Stimulated activated CD4-positive, alpha-beta T cell treated with anti-CD3 and anti-CD28 coated beads, Interleukin-2, amount 100 ng/mL, for 4 hours (primary cell): ENCODE measurements around the gene KRT86.
"Not testable (repeated sequence)": the region's sequence is repeated elsewhere in the genome, so short reads cannot be mapped to it uniquely, and the experiment has no call there.

Experiments
- DNase-seq: peaks from one replicate; pipeline ENCODE4 v3.0.0-alpha.2; 2020; ENCODE audit warnings: low read depth

KRT86 gene

DNA sequence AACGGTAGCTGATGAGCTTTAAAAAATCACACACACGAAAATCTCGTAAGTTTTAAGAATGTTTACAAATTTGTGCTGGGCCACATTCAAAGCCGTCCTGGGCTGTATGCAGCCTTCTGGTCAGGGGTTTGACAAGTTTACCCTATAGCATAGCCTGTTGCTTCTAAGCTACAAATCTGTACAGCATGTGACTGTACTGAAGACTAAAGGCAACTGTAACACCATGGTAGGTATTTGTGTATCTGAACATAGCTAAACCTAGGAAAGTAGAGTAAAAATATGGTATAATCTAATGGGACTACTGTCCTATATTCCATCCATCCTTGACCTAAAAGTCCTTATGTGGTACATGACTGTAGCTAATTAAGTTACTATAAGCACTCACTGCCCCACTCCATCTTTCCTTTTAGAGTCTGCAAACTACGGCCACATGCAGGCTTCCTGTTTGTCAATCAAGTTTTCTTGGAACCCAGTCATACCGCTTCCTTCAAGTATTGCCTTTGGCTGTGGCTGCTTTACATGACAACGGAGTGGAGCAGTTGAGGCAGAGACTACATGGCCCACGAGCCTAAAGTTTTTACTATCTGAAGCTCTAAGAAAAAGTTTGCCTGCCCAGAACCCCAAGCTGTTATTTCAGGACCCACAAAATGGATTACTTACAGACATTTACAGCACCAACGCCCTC lies 22.9 kb upstream of the KRT86 start:
- no peak for DNase-seq

GRCh38 chr12:52252175-52252615 lies 22.2 kb upstream of the KRT86 start:
- DNase-seq = not testable (repeated sequence)

- DNase-seq = no peak
Observed at GRCh38 chr12:52252728-52253343, 21.6 kb upstream of the KRT86 start.

DNA sequence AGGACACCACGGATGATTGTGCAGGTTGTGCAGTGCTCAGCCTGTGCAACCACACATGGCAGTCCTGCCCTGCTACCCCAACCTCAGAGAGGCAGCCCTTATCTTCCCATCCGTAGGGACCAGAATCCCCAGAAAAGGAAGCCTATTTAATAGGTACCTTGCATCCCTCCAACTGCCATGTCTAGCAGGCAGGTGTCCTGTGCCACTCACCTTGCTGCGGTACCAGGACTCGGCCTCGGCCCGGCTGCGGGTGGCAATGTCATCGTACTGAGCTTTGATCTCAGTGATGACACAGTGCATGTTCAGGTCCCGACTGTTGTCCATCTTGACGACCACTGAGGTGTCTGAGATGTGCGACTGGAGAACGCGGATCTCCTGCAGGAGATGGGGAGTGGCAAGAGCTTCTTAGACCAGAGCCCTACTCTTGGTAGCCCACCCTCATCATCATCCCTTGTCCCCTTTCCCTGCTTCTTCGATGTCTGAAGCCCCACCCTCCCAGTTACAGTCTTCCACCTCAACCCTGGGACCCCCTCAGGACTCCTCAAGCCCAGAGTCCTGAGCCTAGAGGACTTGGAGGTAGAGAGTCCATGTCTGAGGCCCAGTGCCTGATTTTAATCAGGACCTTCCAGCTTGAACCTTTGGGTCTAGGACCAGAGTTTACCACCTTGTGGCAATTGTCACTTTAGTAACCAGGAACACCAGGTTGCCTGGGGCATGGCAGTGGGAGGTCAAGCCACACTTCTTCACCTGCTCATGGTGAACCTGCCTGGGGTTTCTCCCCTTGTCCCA lies 20.9 kb upstream of the KRT86 start:
- DNase-seq = no peak

DNA sequence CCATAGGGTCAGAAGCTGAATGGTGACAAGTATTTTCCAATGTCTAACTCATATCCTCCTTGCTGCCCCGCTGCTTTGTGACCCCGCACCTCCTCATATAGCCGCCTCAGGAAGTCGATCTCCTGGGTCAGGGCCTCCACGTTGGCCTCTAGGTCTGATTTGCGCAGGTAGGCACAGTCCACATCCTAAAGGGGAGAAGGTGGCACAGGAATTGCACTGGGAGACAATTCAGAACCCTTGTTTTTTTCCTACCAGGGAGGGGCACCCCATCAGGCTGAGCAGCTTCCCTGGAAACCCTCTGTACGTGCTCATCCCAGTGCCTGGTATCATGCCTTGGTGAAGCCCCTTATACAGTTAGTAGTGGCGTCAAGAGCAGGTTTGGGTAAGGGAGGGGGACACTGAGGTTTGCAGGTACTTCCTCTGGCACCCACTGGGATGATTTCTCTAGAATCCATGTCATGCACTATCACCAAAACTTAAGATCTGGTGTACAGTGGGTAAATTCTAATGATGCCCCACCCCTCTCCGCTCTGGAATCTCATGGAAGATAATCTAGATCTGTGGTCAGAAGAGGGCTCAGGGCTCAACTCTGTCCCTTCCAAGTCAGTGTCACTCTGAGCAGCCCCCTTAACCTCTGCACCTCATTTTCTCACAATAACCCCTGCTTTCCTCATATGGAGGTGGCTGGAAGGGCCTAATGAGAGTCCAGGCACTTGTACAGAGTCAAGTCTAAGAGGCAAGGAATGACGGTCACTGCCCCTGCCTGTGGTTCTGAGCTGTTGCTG lies 20.1 kb upstream of the KRT86 start:
- no peak for DNase-seq

DNA sequence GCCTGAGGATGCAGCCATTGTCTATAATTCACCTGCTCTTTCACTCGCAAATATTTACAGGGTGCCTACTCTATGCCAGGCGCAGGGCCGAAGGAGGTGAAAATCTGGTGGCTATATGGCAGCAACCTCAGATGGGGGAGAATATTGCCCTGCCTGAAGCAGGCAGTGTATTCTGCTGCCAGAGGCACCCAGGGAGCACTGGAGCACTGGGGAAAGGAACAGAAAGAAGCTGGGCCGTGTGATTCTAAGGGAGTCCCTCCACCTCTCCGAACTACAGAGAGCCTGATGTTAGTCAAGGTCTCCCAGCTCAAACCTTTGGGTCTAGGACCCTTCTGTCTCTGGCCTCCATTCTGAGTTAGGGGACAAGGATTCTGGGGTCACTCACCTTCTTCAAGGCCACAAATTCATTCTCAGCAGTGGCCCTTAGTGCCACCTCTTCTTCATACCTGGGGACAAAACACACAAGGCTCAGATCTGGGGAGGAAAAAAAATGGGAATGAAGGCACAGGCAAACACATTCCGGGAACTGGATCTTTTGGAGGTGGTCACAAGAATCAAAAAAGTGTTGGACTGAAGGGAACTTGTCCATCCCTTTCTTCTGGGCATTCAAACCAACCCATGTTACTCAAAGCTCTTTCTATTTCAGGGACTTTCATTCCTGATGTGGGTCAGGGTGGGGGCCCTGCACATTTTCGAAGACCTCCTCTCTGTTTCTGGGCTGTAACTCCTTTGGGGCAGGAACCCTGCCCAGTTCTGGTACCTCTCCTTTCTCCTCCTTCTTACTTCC lies 19.3 kb upstream of the KRT86 start:
- no peak for DNase-seq

GRCh38 chr12:52255926-52256583 lies 18.4 kb upstream of the KRT86 start:
- no peak for DNase-seq

- no peak for DNase-seq
Observed at GRCh38 chr12:52256584-52256935, 17.9 kb upstream of the KRT86 start.

- DNase-seq = no peak
Observed at GRCh38 chr12:52257074-52257551, 17.3 kb upstream of the KRT86 start.

DNA sequence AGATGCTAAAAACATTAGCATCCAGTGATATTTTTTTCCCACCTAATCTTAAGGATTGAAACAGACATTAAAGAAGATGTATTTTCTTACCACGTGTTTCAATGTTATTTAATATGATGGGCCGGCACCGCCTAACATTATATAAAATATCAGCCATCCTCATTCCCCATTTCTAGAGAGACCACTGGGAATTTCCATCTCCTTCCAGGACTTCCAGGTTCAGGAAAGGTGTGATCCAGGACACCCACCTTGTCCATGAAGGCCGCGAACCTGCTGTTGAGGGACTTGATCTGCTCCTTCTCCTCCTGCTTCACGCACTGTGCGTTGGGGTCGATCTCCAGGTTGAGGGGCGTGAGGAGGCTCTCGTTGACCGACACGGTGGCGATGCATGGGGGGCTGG lies 16.5 kb upstream of the KRT86 start:
- DNase-seq = not testable (repeated sequence)

GRCh38 chr12:52258335-52258901 lies 16.0 kb upstream of the KRT86 start:
- no peak for DNase-seq

- DNase-seq = no peak
Observed at GRCh38 chr12:52259657-52260243, 14.7 kb upstream of the KRT86 start.

DNA sequence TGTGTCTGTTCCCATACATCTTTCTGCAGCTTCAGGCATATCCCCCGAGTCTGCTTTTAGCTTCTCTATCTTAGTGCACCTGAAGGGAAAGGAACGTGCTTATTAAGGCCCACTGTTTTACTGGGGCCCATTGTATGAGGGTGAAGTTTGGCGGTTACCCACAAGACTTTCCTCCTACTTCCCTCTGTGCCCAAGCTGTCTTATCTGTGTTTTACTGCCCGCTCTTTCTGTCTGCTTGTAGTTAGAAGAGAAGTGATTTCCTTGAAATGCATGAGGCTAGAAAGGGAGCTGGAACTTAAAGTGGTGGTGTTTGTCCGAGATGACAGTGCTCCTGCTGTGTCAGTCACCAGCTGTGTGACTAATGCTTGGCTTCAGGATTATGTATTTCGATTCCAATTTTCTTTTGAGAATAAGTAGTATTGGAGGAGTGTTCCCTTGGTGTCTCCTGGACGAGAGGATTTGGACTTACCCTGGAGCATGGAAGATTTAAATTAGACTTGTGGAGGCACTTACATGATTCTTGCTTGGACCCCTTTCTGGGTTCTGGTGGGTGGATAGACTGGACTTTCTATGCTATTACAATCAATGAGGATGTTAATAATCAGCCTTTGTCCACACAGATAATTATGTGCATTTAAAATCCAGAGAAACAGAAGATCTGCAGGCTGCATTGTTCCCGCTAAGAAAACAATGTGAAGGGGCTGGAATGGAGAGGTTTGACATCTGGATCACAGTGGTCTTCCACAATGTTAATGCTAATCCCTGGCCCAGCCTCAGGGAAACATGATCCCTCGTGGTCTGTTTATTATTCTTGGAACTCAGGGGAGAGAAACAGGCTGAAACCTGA lies 13.9 kb upstream of the KRT86 start:
- no peak for DNase-seq

DNA sequence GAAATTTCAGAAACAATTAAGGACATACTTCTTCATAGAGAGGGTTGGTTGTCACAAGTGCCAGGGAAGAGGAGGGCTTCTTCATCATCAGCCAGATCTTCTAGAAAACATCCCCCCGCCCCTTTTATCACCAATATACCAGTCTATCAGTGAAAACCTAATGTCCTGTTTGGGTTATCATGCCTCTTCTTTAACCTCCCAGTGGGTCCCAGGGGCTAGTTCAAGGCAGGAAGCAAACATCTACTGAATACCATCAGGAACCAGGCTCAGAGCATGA lies 13.3 kb upstream of the KRT86 start:
- no peak for DNase-seq

DNA sequence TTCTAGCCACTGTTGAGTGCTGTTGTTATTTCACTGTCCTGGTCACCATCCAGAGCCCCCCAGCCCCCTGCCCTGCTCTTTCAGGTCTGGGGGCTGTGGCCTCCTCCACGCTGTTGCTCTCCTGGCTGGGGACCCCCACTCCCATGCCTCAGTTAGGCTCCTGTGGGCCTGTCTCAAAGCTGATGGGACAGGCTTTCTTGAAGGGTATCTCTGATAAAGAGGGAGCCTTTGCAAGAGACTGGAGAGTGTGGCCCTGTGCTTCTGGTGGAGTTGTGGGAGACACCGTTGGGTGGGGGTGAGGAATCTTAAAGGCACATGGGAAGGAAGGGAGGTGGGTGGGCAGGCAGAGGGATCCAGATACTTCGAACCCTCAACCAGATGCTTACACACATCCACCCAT lies 12.2 kb upstream of the KRT86 start:
- no peak for DNase-seq

GRCh38 chr12:52263761-52264434 lies 10.5 kb upstream of the KRT86 start:
- DNase-seq = no peak

DNA sequence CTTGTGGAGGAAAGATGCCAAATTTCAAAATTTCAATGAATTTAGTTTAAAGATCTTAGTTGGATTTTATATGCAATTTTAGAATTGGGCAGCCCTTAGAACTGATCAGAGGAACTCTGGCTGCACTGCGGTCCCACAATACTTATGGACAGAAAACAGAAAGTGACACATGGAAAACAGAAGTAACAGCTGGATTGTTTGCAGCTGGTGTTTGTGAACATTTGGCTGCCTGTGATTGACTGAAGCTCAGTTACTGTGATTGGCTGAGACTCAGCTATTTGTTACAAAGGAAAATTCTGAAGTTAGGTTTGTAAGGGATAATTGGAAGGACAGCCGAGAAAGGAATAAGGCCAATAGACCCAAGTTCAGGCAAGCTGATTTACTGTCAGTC lies 10.0 kb upstream of the KRT86 start:
- DNase-seq = no peak

DNA sequence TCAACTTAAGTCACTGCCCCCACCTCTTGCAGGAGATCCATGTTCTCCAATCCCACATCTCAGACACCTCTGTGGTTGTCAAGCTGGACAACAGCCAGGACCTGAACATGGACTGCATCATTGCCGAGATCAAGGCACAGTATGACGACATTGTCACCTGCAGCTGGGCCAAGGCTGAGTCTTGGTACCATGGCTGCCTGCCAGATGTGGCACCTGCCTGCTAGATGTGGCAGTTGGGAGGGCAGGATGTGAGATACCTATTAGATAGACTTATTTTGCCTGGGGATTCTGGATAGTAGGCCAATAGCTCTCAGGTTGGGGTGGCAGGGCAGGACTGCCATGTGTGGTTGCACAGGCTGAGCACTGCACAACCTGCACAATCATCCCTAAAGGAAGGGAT lies 7.9 kb upstream of the KRT86 start:
- DNase-seq = no peak

GRCh38 chr12:52267266-52267665 lies 7.2 kb upstream of the KRT86 start:
- DNase-seq = no peak
